ENCODE results near the gene ERCC6L2. TPM values are rescaled to one million over a fixed set of nuclear protein-coding genes. Genes with fewer than 3 reads are reported as not detected.

The ERCC6L2 gene
- total and polyA plus RNA-seq, 2 of the 8 experiments (the other 6 are each of a cell fraction or from before 2014, with no cell fraction given), result 9.8 to 50.0 TPM

GRCh38 chr9:95963659-95964058 lies 88.2 kb downstream of the ERCC6L2 start:
- Histone ChIP-seq H3K27me3 (replicated peaks in 1 of 4; ENCODE audit: control insufficient read depth in 3 of 4, extremely low read depth in 1 of 4, insufficient read depth in 3 of 4, low read length in 3 of 4) (no peaks in the 10 kb centered on the region), H3K4me3 (ENCODE audit: extremely low read depth in 1 of 4, insufficient read depth in 2 of 4, low read depth in 3 of 4, low read length in 4 of 4) (no peak overlapping the region), H3K79me1 (ENCODE audit: low read depth, low read length) (no peaks in the 10 kb centered on the region), H2BK15ac (ENCODE audit: low read length) (no peak overlapping the region), H3K9ac (replicated peaks in 1 of 4; ENCODE audit: extremely low read depth in 1 of 4, low read depth in 3 of 4, low read length in 3 of 4) (no peak overlapping the region), H2BK120ac (replicated peaks; ENCODE audit: low read depth, low read length) (no peak overlapping the region), H2BK20ac (ENCODE audit: low read length) (no peak overlapping the region), H3K18ac (ENCODE audit: extremely low read depth, low read length) (no peak overlapping the region), H3K14ac (ENCODE audit: insufficient read length) (no peak overlapping the region), H4K8ac (ENCODE audit: extremely low read depth, insufficient read depth, low read length) (no peak overlapping the region), H3K4me2 (ENCODE audit: insufficient read depth in 1 of 2, low read depth in 2 of 2, low read length in 2 of 2) (no peak overlapping the region), H4K91ac (replicated peaks; ENCODE audit: insufficient read length, low read length) (no peak overlapping the region), H3K23ac (ENCODE audit: insufficient read length) (no peak overlapping the region), H2BK12ac (ENCODE audit: low read depth, low read length) (no peak overlapping the region), H3K4me1 (replicated peaks in 1 of 4; ENCODE audit: control insufficient read depth in 3 of 4, insufficient read depth in 4 of 4, low read length in 3 of 4) (no peaks in the 10 kb centered on the region), H3K4ac (replicated peaks; ENCODE audit: insufficient read length, low read depth, low read length) (no peak overlapping the region), H4K20me1 (replicated peaks in 1 of 2; ENCODE audit: control insufficient read depth in 1 of 2, insufficient read depth in 2 of 2, low read length in 2 of 2) (peaks cover 0 to 2% of the 10 kb centered on the region in 2 experiments), H3K23me2 (ENCODE audit: low read depth, low read length) (no peaks in the 10 kb centered on the region), H3K79me2 (ENCODE audit: control insufficient read depth in 1 of 2, insufficient read depth in 2 of 2, low read length in 2 of 2) (no peaks in the 10 kb centered on the region), H3K56ac (replicated peaks; ENCODE audit: insufficient read length, low read depth, low read length) (no peak overlapping the region), H3K36me3 (ENCODE audit: control insufficient read depth in 2 of 4, insufficient read depth in 4 of 4, low read length in 3 of 4) (peaks cover 0 to 13% (median 4%) of the 10 kb centered on the region in 4 experiments; a peak in 3 of 8 replicates), H2BK5ac (ENCODE audit: low read depth, low read length) (no peak overlapping the region), H4K5ac (ENCODE audit: insufficient read length, low read depth, low read length) (no peak overlapping the region), H2AFZ (ENCODE audit: low read length) (no peak overlapping the region), H3K9me3 (ENCODE audit: insufficient read depth in 2 of 2, low read depth in 1 of 2, low read length in 1 of 2) (0 out of 4 replicates have a peak, but pooled peaks cover 0 to 3% of the 10 kb centered on the region in 2 experiments), H2AK5ac (ENCODE audit: low read depth, low read length) (no peak overlapping the region), H3K27ac (ENCODE audit: low read depth, low read length) (no peak overlapping the region)
- 94% methylated on average over 3 of the region's 3 CpGs; no CpG with 5 or more reads in 1 of the 2 experiments for WGBS, 2 experiments (ENCODE audit: extremely low coverage in 1 of 2, insufficient coverage in 1 of 2, insufficient read length in 1 of 2, insufficient replicate concordance in 2 of 2, low coverage in 1 of 2, low lambda C conversion rate in 2 of 2, missing lambda C conversion rate in 1 of 2)
- ChIA-PET CTCF (ENCODE audit: partially characterized antibody) (no interaction called here), POLR2A (ENCODE audit: partially characterized antibody) (no interaction called here)
- DNase-seq (ENCODE audit: low read depth in 1 of 2, low spot score in 2 of 2) (no peak), FAIRE-seq (no peak)
- TF ChIP-seq RNF2 (IDR thresholded peaks at IDR 0.05; ENCODE audit: borderline replicate concordance, low read depth, low read length, missing control alignments, poor library complexity, severe bottlenecking) (no peak), CHD2 (IDR thresholded peaks at IDR 0.05; ENCODE audit: low read length) (no peak), ASH2L (IDR thresholded peaks at IDR 0.05; ENCODE audit: low read length) (no peak), PHF8 (conservative IDR thresholded peaks at IDR 0.05; ENCODE audit: low read depth, low read length) (no peak)
